Measurements from ENCODE around the gene LGALS12.

DNA sequence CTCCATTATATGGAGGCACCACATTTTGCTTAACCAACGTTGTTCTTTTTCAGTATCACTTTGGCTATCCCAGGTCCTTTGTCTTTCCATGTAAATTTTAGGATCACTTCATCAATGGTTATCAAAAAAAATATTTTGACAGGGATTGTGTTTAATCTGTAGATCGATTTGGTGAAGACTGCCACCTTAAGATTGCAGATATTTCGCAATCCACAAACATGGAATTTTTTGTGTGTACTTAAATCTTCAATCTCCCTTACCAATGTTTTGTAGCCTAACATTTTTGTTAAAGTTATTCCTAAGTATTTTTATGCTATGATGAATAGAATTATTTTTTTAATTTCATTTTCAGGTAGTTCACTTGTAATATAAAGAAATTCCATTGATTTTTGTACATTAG lies 33.5 kb upstream of the LGALS12 start:
- no peak for TF ChIP-seq ZC3H10 (CRISPR knock-in tag; IDR thresholded peaks at IDR 0.05)
- TF ChIP-seq TOX (CRISPR knock-in tag; IDR thresholded peaks at IDR 0.05; ENCODE audit: borderline replicate concordance) = no peak
- TF ChIP-seq PPARA (CRISPR knock-in tag; IDR thresholded peaks at IDR 0.05; ENCODE audit: borderline replicate concordance) = no peak

Measured in SK-N-SH treated with all-trans-retinoic acid at 6 μM for 48 hours (cell line).